Rectal smooth muscle tissue (tissue), 1 donor: ENCODE measurements around the gene DNASE1L1.
"Not testable (repeated sequence)": the region's sequence is repeated elsewhere in the genome, so short reads cannot be mapped to it uniquely, and the experiment has no call there.

ENCODE experiments used
- H3K27ac ChIP-seq: one replicate; pipeline ENCODE4 v1.7.0; 2013; ENCODE audit warnings: low read depth, low read length, inconsistent platforms
- H3K27me3 ChIP-seq: one replicate; pipeline ENCODE4 v1.7.0; 2013; ENCODE audit warnings: low read length; ENCODE audit not compliant: control insufficient read depth, insufficient read depth
- H3K36me3 ChIP-seq: one replicate; pipeline ENCODE4 v1.7.0; 2013; ENCODE audit warnings: low read length; ENCODE audit not compliant: control insufficient read depth, insufficient read depth
- H3K4me1 ChIP-seq: one replicate; pipeline ENCODE4 v1.7.0; 2013; ENCODE audit warnings: low read length; ENCODE audit not compliant: control insufficient read depth, insufficient read depth
- H3K4me3 ChIP-seq: one replicate; pipeline ENCODE4 v1.7.0; 2013; ENCODE audit warnings: low read length
- H3K9ac ChIP-seq: one replicate; pipeline ENCODE4 v1.7.0; 2013; ENCODE audit warnings: low read length

DNASE1L1 gene

GRCh38 chrX:154413142-154413541 is 4.1 kb upstream of the DNASE1L1 start:
- no peaks in the 10 kb centered on the region for H3K4me1 ChIP-seq
- H3K27ac ChIP-seq: no peak overlapping the region
- peaks cover 2% of the 10 kb centered on the region for H3K27me3 ChIP-seq
- H3K9ac ChIP-seq: no peak overlapping the region
- no peak overlapping the region for H3K4me3 ChIP-seq
- H3K36me3 ChIP-seq: no peaks in the 10 kb centered on the region

GRCh38 chrX:154412468-154412867 is 3.4 kb upstream of the DNASE1L1 start:
- H3K27ac ChIP-seq: peak overlapping the region; percentile 85
- no peak overlapping the region for H3K9ac ChIP-seq
- no peaks in the 10 kb centered on the region for H3K36me3 ChIP-seq
- no peaks in the 10 kb centered on the region for H3K4me1 ChIP-seq
- peaks cover 2% of the 10 kb centered on the region for H3K27me3 ChIP-seq
- peak overlapping the region; percentile 70 for H3K4me3 ChIP-seq

- no peaks in the 10 kb centered on the region for H3K4me1 ChIP-seq
- H3K27me3 ChIP-seq: peaks cover 2% of the 10 kb centered on the region
- peak overlapping the region; percentile 62 for H3K9ac ChIP-seq
- no peaks in the 10 kb centered on the region for H3K36me3 ChIP-seq
- H3K27ac ChIP-seq: peak overlapping the region; percentile 85
- H3K4me3 ChIP-seq: peak overlapping the region; percentile 70
Measured at GRCh38 chrX:154411981-154412340, 2.9 kb upstream of the DNASE1L1 start.

GRCh38 chrX:154408659-154409221 is 314 bp downstream of the DNASE1L1 start:
- peaks cover 2% of the 10 kb centered on the region for H3K27me3 ChIP-seq
- no peak overlapping the region for H3K9ac ChIP-seq
- no peak overlapping the region for H3K27ac ChIP-seq
- no peaks in the 10 kb centered on the region for H3K4me1 ChIP-seq
- H3K4me3 ChIP-seq: peak overlapping the region; percentile 46
- no peaks in the 10 kb centered on the region for H3K36me3 ChIP-seq

GRCh38 chrX:154404625-154405192 is 4.3 kb downstream of the DNASE1L1 start:
- H3K9ac ChIP-seq: no peak overlapping the region
- H3K4me1 ChIP-seq: no peaks in the 10 kb centered on the region
- H3K27me3 ChIP-seq: no peaks in the 10 kb centered on the region
- no peak overlapping the region for H3K4me3 ChIP-seq
- H3K36me3 ChIP-seq: peaks cover 8% of the 10 kb centered on the region
- no peak overlapping the region for H3K27ac ChIP-seq

DNA sequence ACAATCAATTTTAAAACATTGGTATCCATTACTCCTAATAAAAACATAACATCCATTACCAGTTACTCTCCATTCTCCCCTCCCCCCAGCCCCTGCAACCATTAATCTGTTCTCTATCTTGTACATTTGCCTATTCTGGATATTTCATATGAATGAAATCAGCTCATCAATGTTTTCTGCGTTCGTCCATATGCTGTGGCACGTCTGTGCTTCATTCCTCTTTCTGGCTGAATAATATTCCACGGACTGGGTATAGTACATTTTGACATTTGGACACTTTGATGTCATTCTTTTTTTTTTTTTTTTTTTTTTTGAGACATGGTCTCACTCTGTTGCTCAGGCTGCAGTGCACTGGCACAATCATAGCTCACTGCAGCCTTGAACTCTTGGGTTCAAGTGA is 5.2 kb downstream of the DNASE1L1 start:
- Histone ChIP-seq H3K27me3 (no peaks in the 10 kb centered on the region), H3K9ac (no peak overlapping the region), H3K36me3 (peaks cover 12% of the 10 kb centered on the region), H3K4me3 (no peak overlapping the region), H3K27ac (no peak overlapping the region), H3K4me1 (peaks cover 4% of the 10 kb centered on the region)

DNA sequence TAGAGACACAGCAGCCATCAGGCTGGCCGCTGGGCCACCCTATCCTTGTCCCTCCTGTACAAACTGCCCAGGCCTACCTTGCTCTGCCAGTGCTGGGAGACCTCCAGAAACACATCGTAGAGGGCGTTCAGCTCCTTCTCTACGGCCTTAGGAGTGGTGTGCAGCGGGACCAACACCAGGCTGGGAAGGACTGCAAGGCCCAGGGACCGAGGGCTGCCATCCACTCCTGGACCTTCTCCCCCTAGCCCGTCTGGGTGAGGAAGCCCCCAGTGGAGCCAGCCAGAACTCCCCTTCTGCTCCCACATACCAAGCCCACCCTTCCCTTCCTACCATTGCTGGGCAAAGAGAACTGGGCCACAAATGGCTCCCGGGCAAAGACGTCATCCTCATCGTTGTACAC is 5.9 kb downstream of the DNASE1L1 start:
- H3K9ac ChIP-seq: no peak overlapping the region
- peaks cover 4% of the 10 kb centered on the region for H3K4me1 ChIP-seq
- no peaks in the 10 kb centered on the region for H3K27me3 ChIP-seq
- no peak overlapping the region for H3K4me3 ChIP-seq
- H3K27ac ChIP-seq: no peak overlapping the region
- H3K36me3 ChIP-seq: peaks cover 12% of the 10 kb centered on the region

DNA sequence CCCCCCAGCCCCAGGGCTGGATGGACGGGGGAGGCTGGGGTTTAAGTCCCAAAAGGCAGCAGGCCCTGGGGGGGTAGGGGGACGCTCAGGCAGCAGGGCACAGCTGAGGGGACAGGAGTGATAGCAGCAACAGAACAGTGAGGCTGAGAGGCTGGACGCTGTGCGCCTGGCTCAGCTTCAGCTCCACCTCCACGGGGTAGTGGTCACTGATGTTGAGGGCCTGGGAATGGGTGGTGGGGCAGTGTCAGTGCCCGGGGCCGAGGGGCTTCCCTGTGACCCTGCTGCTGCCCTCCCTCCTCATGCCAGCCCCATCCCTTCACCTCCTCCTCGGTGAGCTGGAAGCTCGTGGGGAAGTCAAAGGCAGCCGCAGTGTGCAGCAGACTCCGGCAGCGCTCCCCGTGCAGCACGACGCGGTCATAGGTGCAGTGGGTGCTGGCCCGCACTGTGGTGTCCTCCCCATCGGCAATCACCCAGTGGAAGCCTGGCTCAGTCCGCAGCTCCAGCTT is 6.4 kb downstream of the DNASE1L1 start:
- no peaks in the 10 kb centered on the region for H3K27me3 ChIP-seq
- H3K27ac ChIP-seq: no peak overlapping the region
- peaks cover 4% of the 10 kb centered on the region for H3K4me1 ChIP-seq
- no peak overlapping the region for H3K9ac ChIP-seq
- H3K36me3 ChIP-seq: peaks cover 12% of the 10 kb centered on the region
- no peak overlapping the region for H3K4me3 ChIP-seq

GRCh38 chrX:154401918-154402621 is 7.0 kb downstream of the DNASE1L1 start:
- H3K27me3 ChIP-seq: no peaks in the 10 kb centered on the region
- peaks cover 4% of the 10 kb centered on the region for H3K4me1 ChIP-seq
- H3K9ac ChIP-seq: no peak overlapping the region
- H3K36me3 ChIP-seq: peaks cover 12% of the 10 kb centered on the region
- no peak overlapping the region for H3K4me3 ChIP-seq
- H3K27ac ChIP-seq: no peak overlapping the region

DNA sequence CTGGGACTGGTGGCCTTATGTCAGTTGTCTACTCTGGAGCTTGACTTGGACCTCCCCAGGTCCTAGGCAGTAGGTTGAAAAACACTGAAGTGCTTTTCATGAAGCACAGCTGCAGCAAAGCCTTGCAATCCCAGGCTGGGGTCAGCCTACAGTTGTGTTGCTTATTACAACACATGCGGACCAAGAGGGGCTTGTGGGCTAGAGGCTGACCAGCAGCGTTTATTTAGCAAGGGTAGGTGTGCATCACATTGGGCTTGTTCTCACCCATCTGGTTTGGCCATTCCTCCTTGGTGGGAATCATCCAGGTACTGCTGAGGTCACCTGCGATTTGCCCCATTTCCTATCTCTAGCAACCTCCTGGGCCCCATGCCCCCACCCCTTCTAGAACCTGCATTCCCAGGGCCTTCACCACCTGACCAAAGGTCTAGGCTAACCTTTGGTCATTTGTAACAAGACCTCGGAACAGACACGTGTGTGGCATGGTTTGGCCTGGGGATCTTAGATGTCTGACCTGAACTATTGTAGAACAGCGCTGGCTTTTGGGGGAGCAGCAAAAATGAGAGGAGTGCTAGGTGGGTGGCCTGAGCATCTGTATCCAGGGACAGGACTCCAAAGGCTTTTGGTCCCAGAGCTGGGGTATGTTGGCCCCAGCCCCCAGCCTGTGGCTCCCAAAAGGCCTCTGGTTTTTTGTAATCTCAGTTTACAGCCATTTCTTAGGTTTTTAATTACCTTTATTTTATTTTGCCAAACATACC is 7.8 kb downstream of the DNASE1L1 start:
- Histone ChIP-seq H3K9ac (no peak overlapping the region), H3K27me3 (no peaks in the 10 kb centered on the region), H3K4me1 (peaks cover 4% of the 10 kb centered on the region), H3K4me3 (no peak overlapping the region), H3K36me3 (peaks cover 12% of the 10 kb centered on the region), H3K27ac (no peak overlapping the region)

DNA sequence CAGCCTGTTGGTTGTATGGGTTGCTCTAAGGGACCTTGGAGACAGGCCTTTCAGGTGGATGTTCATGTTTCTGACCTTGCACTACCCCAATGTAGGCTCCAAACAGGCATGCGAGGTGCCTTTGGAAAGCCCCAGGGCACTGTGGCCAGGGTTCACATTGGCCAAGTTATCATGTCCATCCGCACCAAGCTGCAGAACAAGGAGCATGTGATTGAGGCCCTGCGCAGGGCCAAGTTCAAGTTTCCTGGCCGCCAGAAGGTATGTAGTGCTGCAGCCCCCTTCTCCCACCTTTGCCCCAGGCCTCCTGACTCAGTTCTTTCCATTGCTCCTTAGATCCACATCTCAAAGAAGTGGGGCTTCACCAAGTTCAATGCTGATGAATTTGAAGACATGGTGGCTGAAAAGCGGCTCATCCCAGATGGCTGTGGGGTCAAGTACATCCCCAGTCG is 8.7 kb downstream of the DNASE1L1 start:
- H3K4me3 ChIP-seq, H3K27me3 ChIP-seq, H3K4me1 ChIP-seq, H3K27ac ChIP-seq, H3K9ac ChIP-seq: not testable (repeated sequence)
- H3K36me3 ChIP-seq: peaks cover 12% of the 10 kb centered on the region
